GM23338 (cell line): ENCODE data around the gene HTR3C. TPM values are rescaled to one million over a fixed set of nuclear protein-coding genes. Genes with fewer than 3 reads are reported as not detected.

Experiments used
- ATAC-seq: fragments of 200-7000 bp; cut with Tn5 transposase; 3 replicates; pipeline ENCODE4 v1.9.1; 2020
- DNase-seq: peaks from one replicate; pipeline ENCODE4 v3.0.0-alpha.2; 2015; ENCODE audit warnings: low spot score
- H2AFZ ChIP-seq: fragments of 200-600 bp; sonication (generic); 2 replicates; pipeline ENCODE4 v1.8.0; 2016; ENCODE audit warnings: antibody characterized with exemption, mild to moderate bottlenecking, moderate library complexity
- H3F3A ChIP-seq: fragments of 200-600 bp; sonication (generic); replicated peaks from 2 replicates; pipeline ENCODE4 v1.8.0; 2017; ENCODE audit warnings: antibody characterized with exemption, mixed run types, low read depth
- H3K27ac ChIP-seq: fragments of 200-600 bp; sonication (generic); 2 replicates; pipeline ENCODE4 v1.6.1; 2016; ENCODE audit warnings: low read depth
- H3K27me3 ChIP-seq: fragments of 200-600 bp; sonication (generic); 2 replicates; pipeline ENCODE4 v1.8.0; 2016; ENCODE audit warnings: mild to moderate bottlenecking, mixed run types, moderate library complexity; ENCODE audit not compliant: insufficient read depth
- H3K36me3 ChIP-seq: fragments of 200-600 bp; sonication (generic); 2 replicates; pipeline ENCODE4 v1.8.0; 2016; ENCODE audit warnings: mild to moderate bottlenecking; ENCODE audit not compliant: insufficient read depth
- H3K4me1 ChIP-seq: fragments of 200-600 bp; sonication (generic); 2 replicates; pipeline ENCODE4 v1.8.0; 2016; ENCODE audit warnings: mild to moderate bottlenecking, moderate library complexity; ENCODE audit not compliant: insufficient read depth
- H3K4me2 ChIP-seq: fragments of 200-600 bp; sonication (generic); 2 replicates; pipeline ENCODE4 v1.7.1; 2017; ENCODE audit warnings: mixed run types
- H3K4me3 ChIP-seq: fragments of 200-600 bp; sonication (generic); 2 replicates; pipeline ENCODE4 v1.6.1; 2016; ENCODE audit warnings: mixed run types
- H3K79me2 ChIP-seq: fragments of 200-600 bp; sonication (generic); replicated peaks from 2 replicates; pipeline ENCODE4 v1.8.0; 2017; ENCODE audit warnings: mild to moderate bottlenecking; ENCODE audit not compliant: insufficient read depth
- H3K9me2 ChIP-seq: fragments of 200-600 bp; sonication (generic); 2 replicates; pipeline ENCODE4 v1.8.0; 2017; ENCODE audit not compliant: insufficient read depth
- H4K20me1 ChIP-seq: fragments of 200-600 bp; sonication (generic); replicated peaks from 2 replicates; pipeline ENCODE4 v1.8.0; 2017; ENCODE audit warnings: mild to moderate bottlenecking; ENCODE audit not compliant: insufficient read depth
- H3K27ac Mint-ChIP-seq: 2 replicates; pipeline ENCODE4 v1.8.0; 2020; ENCODE audit warnings: inconsistent platforms, mild to moderate bottlenecking, moderate library complexity, mixed read lengths
- H3K27me3 Mint-ChIP-seq: 3 replicates; pipeline ENCODE4 v1.8.0; 2022; ENCODE audit warnings: low read depth, mild to moderate bottlenecking, moderate library complexity, mixed read lengths, inconsistent platforms; ENCODE audit not compliant: insufficient read depth, poor library complexity
- H3K36me3 Mint-ChIP-seq: 3 replicates; pipeline ENCODE4 v1.8.0; 2021; ENCODE audit warnings: low read depth, mild to moderate bottlenecking, inconsistent platforms, moderate library complexity, mixed read lengths
- H3K4me1 Mint-ChIP-seq: 3 replicates; pipeline ENCODE4 v1.8.0; 2020; ENCODE audit warnings: mild to moderate bottlenecking, inconsistent platforms, mixed read lengths
- H3K4me3 Mint-ChIP-seq: 3 replicates; pipeline ENCODE4 v1.8.0; 2021; ENCODE audit warnings: moderate library complexity, mild to moderate bottlenecking, inconsistent platforms, mixed read lengths
- H3K9me3 Mint-ChIP-seq: 3 replicates; pipeline ENCODE4 v1.8.0; 2020; ENCODE audit warnings: moderate library complexity, mild to moderate bottlenecking, inconsistent platforms, mixed read lengths
- CREB1 ChIP-seq: fragments of 250-450 bp; sonication (Bioruptor Pico); IDR thresholded peaks from 2 replicates; pipeline ENCODE4 v1.5.0; 2020; ENCODE audit warnings: low read depth, mild to moderate bottlenecking, moderate library complexity
- CTCF ChIP-seq, 2 experiments: fragments of 200-600 bp in 1 of 2; sonication (generic) in 1 of 2; conservative IDR thresholded peaks; 2 replicates each; pipeline versions ENCODE4 v1.5.1 to v1.6.1; 2016 to 2017; ENCODE audit warnings: antibody characterized with exemption in 2 of 2, low read depth in 2 of 2, mild to moderate bottlenecking in 2 of 2, moderate library complexity in 1 of 2
- EZH2phosphoT487 ChIP-seq: fragments of 200-600 bp; sonication (generic); IDR thresholded peaks from one replicate; pipeline ENCODE4 v1.8.1; 2018; ENCODE audit warnings: antibody characterized with exemption; ENCODE audit not compliant: unreplicated experiment
- JUNB ChIP-seq: IDR thresholded peaks from one replicate; pipeline ENCODE4 v1.6.1; 2016; ENCODE audit warnings: antibody characterized with exemption; ENCODE audit not compliant: unreplicated experiment
- NANOG ChIP-seq: IDR thresholded peaks from 2 replicates; pipeline ENCODE4 v1.6.1; 2016; ENCODE audit warnings: antibody characterized with exemption, borderline replicate concordance
- POLR2AphosphoS5 ChIP-seq: IDR thresholded peaks from 2 replicates; pipeline ENCODE4 v1.6.1; 2016; ENCODE audit warnings: antibody characterized with exemption, low read depth
- STAT1 ChIP-seq: IDR thresholded peaks from one replicate; pipeline ENCODE4 v1.6.1; 2016; ENCODE audit warnings: antibody characterized with exemption; ENCODE audit not compliant: unreplicated experiment
- ZNF114 ChIP-seq: fragments of 250-450 bp; sonication (Bioruptor Pico); IDR thresholded peaks from 2 replicates; pipeline ENCODE4 v1.5.0; 2020; ENCODE audit warnings: mild to moderate bottlenecking, moderate library complexity
- ZNF331 ChIP-seq: fragments of 250-450 bp; sonication (Bioruptor Pico); IDR thresholded peaks from 2 replicates; pipeline ENCODE4 v1.5.0; 2020; ENCODE audit warnings: low read depth, mild to moderate bottlenecking, moderate library complexity
- polyA plus RNA-seq: library from polyadenylated mRNA; unstranded; fragments of >200 nt; fragmentation: Nextera tagmentation; extraction: Ambion mirVana; gene quantifications from 2 replicates; pipeline ENCODE4 v1.2.1, GENCODE V29; 2016
- total RNA-seq: library from RNA; depleted of rRNA; stranded (reverse); fragments of >200 nt; shearing (Covaris generic); gene quantifications from 2 replicates; pipeline ENCODE4 v1.2.3, GENCODE V29; 2014
- TF ChIP-seq, protein P1 (sequence below): IDR thresholded peaks from one replicate; pipeline ENCODE4 v1.6.1; 2018; ENCODE audit warnings: antibody characterized with exemption; ENCODE audit not compliant: unreplicated experiment
- TF ChIP-seq, protein P2 (sequence below): fragments of 250-450 bp; sonication (Bioruptor Pico); IDR thresholded peaks from 2 replicates; pipeline ENCODE4 v1.5.0; 2020; ENCODE audit warnings: mild to moderate bottlenecking, moderate library complexity

HTR3C gene
- total and polyA plus RNA-seq, 2 experiments from 2014 or later = not detected

- TF ChIP-seq EZH2phosphoT487 = no peak
- TF ChIP-seq ZNF331 = no peak
- 0 out of 2 replicates have a peak, but pooled peaks have one; percentile 13 for TF ChIP-seq CREB1 (CRISPR knock-in tag)
- no peak for TF ChIP-seq CTCF (conservative IDR thresholded peaks at IDR 0.05; ENCODE audit: low read depth in 2 of 2)
- TF ChIP-seq STAT1 = no peak
- TF ChIP-seq, protein P1, sequence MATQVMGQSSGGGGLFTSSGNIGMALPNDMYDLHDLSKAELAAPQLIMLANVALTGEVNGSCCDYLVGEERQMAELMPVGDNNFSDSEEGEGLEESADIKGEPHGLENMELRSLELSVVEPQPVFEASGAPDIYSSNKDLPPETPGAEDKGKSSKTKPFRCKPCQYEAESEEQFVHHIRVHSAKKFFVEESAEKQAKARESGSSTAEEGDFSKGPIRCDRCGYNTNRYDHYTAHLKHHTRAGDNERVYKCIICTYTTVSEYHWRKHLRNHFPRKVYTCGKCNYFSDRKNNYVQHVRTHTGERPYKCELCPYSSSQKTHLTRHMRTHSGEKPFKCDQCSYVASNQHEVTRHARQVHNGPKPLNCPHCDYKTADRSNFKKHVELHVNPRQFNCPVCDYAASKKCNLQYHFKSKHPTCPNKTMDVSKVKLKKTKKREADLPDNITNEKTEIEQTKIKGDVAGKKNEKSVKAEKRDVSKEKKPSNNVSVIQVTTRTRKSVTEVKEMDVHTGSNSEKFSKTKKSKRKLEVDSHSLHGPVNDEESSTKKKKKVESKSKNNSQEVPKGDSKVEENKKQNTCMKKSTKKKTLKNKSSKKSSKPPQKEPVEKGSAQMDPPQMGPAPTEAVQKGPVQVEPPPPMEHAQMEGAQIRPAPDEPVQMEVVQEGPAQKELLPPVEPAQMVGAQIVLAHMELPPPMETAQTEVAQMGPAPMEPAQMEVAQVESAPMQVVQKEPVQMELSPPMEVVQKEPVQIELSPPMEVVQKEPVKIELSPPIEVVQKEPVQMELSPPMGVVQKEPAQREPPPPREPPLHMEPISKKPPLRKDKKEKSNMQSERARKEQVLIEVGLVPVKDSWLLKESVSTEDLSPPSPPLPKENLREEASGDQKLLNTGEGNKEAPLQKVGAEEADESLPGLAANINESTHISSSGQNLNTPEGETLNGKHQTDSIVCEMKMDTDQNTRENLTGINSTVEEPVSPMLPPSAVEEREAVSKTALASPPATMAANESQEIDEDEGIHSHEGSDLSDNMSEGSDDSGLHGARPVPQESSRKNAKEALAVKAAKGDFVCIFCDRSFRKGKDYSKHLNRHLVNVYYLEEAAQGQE = no peak
- TF ChIP-seq ZNF114 (CRISPR knock-in tag) = no peak
- peak; percentile 95 for TF ChIP-seq POLR2AphosphoS5
- no peak for TF ChIP-seq NANOG
Observed at GRCh38 chr3:184017672-184018423, 35.0 kb upstream of the HTR3C start, which contains the start of gene ABCC5 (continued).

GRCh38 chr3:184018424-184018973, 34.3 kb upstream of the HTR3C start:
- H3K4me3 ChIP-seq = peak overlapping the region; percentile 98
- peaks cover 9% of the 10 kb centered on the region; the same call in 1 of the 2 replicates for H4K20me1 ChIP-seq
- no peak for ATAC-seq
- peak overlapping the region; percentile 64; the same call in 1 of the 2 replicates for H3K27ac ChIP-seq
- peaks cover 29% of the 10 kb centered on the region for H3K79me2 ChIP-seq
- H3K9me2 ChIP-seq = no peaks in the 10 kb centered on the region
- peak overlapping the region; percentile 96 for H2AFZ ChIP-seq
- Mint-ChIP-seq H3K9me3 (no peaks in the 10 kb centered on the region), H3K4me1 (peaks cover 18% of the 10 kb centered on the region), H3K27ac (peak overlapping the region; percentile 98), H3K36me3 (peaks cover 7% of the 10 kb centered on the region), H3K4me3 (peak overlapping the region; percentile 99), H3K27me3 (peaks cover 6% of the 10 kb centered on the region)
- DNase-seq = no peak
- H3K4me1 ChIP-seq = peaks cover 11% of the 10 kb centered on the region
- no peaks in the 10 kb centered on the region for H3K36me3 ChIP-seq
- H3K4me2 ChIP-seq = peak overlapping the region; percentile 84
- no peaks in the 10 kb centered on the region for H3K27me3 ChIP-seq
- no peaks in the 10 kb centered on the region for H3F3A ChIP-seq
- TF ChIP-seq JUNB (no peak), NANOG (no peak), STAT1 (no peak), EZH2phosphoT487 (no peak), CREB1 (CRISPR knock-in tag) (no peak)
- TF ChIP-seq, protein P2, sequence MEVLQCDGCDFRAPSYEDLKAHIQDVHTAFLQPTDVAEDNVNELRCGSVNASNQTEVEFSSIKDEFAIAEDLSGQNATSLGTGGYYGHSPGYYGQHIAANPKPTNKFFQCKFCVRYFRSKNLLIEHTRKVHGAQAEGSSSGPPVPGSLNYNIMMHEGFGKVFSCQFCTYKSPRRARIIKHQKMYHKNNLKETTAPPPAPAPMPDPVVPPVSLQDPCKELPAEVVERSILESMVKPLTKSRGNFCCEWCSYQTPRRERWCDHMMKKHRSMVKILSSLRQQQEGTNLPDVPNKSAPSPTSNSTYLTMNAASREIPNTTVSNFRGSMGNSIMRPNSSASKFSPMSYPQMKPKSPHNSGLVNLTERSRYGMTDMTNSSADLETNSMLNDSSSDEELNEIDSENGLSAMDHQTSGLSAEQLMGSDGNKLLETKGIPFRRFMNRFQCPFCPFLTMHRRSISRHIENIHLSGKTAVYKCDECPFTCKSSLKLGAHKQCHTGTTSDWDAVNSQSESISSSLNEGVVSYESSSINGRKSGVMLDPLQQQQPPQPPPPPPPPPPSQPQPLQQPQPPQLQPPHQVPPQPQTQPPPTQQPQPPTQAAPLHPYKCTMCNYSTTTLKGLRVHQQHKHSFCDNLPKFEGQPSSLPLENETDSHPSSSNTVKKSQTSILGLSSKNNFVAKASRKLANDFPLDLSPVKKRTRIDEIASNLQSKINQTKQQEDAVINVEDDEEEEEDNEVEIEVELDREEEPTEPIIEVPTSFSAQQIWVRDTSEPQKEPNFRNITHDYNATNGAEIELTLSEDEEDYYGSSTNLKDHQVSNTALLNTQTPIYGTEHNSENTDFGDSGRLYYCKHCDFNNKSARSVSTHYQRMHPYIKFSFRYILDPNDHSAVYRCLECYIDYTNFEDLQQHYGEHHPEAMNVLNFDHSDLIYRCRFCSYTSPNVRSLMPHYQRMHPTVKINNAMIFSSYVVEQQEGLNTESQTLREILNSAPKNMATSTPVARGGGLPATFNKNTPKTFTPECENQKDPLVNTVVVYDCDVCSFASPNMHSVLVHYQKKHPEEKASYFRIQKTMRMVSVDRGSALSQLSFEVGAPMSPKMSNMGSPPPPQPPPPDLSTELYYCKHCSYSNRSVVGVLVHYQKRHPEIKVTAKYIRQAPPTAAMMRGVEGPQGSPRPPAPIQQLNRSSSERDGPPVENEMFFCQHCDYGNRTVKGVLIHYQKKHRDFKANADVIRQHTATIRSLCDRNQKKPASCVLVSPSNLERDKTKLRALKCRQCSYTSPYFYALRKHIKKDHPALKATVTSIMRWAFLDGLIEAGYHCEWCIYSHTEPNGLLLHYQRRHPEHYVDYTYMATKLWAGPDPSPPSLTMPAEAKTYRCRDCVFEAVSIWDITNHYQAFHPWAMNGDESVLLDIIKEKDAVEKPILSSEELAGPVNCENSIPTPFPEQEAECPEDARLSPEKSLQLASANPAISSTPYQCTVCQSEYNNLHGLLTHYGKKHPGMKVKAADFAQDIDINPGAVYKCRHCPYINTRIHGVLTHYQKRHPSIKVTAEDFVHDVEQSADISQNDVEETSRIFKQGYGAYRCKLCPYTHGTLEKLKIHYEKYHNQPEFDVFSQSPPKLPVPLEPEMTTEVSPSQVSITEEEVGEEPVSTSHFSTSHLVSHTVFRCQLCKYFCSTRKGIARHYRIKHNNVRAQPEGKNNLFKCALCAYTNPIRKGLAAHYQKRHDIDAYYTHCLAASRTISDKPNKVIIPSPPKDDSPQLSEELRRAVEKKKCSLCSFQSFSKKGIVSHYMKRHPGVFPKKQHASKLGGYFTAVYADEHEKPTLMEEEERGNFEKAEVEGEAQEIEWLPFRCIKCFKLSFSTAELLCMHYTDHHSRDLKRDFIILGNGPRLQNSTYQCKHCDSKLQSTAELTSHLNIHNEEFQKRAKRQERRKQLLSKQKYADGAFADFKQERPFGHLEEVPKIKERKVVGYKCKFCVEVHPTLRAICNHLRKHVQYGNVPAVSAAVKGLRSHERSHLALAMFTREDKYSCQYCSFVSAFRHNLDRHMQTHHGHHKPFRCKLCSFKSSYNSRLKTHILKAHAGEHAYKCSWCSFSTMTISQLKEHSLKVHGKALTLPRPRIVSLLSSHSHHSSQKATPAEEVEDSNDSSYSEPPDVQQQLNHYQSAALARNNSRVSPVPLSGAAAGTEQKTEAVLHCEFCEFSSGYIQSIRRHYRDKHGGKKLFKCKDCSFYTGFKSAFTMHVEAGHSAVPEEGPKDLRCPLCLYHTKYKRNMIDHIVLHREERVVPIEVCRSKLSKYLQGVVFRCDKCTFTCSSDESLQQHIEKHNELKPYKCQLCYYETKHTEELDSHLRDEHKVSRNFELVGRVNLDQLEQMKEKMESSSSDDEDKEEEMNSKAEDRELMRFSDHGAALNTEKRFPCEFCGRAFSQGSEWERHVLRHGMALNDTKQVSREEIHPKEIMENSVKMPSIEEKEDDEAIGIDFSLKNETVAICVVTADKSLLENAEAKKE (CRISPR knock-in tag) = no peak
